ENCODE measurements around the gene RBFA.

Gene RBFA

GRCh38 chr18:80070825-80071224 lies 36.6 kb downstream of the RBFA start:
- POLR2A ChIA-PET, result no interaction called here

DNA sequence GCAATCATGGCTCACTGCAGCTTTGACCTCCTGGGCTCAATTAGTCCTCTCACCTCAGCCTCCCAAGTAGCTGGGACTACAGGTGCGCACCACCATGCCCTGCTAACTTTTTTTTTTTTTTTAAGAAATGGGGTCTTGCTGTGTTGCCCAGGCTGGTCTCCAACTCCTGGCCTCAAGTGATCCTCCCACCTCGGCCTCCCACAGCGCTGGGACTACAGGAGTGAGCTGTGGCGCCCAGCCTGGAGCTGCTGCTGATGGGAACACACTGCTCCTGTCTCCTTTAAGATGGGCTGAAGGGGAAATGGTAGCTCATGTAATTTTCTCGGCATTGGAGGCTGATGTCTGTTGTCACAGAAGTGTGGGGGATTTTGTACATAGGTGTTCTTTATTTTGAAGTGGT lies 39.9 kb downstream of the RBFA start:
- TF ChIP-seq CTCF (IDR thresholded peaks at IDR 0.05; ENCODE audit: insufficient read depth, low read length, missing control alignments), result no peak
- CTCF ChIA-PET, result no interaction called here
- POLR2A ChIA-PET, result no interaction called here
- H3K4me3 ChIP-seq (ENCODE audit: low read depth, low read length), result no peak overlapping the region
- no peak for DNase-seq (ENCODE audit: low read depth, low spot score)

More at GRCh38 chr18:80070825-80071224, 36.6 kb downstream of the RBFA start:
- no peak overlapping the region for H3K4me3 ChIP-seq (ENCODE audit: low read depth, low read length)
- DNase-seq (ENCODE audit: low read depth, low spot score), result no peak
- no peak for TF ChIP-seq CTCF (IDR thresholded peaks at IDR 0.05; ENCODE audit: insufficient read depth, low read length, missing control alignments)
- CTCF ChIA-PET, result no interaction called here

DNA sequence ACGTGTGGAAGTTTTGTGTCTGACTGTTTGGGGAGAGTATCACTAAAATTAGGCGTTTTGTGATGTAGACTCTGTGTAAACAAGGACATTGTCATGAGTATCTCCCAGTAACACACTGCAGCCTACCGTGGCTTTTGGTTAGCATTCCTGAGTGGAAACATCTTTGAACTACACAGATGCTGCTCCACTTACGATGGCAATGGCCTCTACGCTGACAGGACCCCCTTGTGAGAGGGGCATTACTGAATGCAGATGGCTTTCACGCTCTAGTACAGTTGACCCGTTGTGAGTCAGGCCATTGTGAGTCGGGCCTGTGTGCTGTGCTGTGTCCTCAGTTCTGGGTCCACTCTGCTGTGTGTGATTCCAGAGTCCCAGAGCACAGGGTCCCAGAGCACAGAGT lies 40.5 kb downstream of the RBFA start:
- ChIA-PET POLR2A (no interaction called here), CTCF (no interaction called here)
- no peak overlapping the region for H3K4me3 ChIP-seq (ENCODE audit: low read depth, low read length)
- TF ChIP-seq CTCF (IDR thresholded peaks at IDR 0.05; ENCODE audit: insufficient read depth, low read length, missing control alignments), result no peak
- DNase-seq (ENCODE audit: low read depth, low spot score), result no peak

GRCh38 chr18:80075940-80076339 lies 41.7 kb downstream of the RBFA start:
- no peak for DNase-seq (ENCODE audit: low read depth, low spot score)
- CTCF ChIA-PET, result no interaction called here
- POLR2A ChIA-PET, result no interaction called here
- no peak overlapping the region for H3K4me3 ChIP-seq (ENCODE audit: low read depth, low read length)
- no peak for TF ChIP-seq CTCF (IDR thresholded peaks at IDR 0.05; ENCODE audit: insufficient read depth, low read length, missing control alignments)

GRCh38 chr18:80076379-80076778 lies 42.1 kb downstream of the RBFA start:
- TF ChIP-seq CTCF (IDR thresholded peaks at IDR 0.05; ENCODE audit: insufficient read depth, low read length, missing control alignments), result no peak
- no peak overlapping the region for H3K4me3 ChIP-seq (ENCODE audit: low read depth, low read length)
- DNase-seq (ENCODE audit: low read depth, low spot score), result no peak
- POLR2A ChIA-PET, result no interaction called here
- CTCF ChIA-PET, result no interaction called here

- ChIA-PET POLR2A (no interaction called here), CTCF (no interaction called here)
- no peak for TF ChIP-seq CTCF (IDR thresholded peaks at IDR 0.05; ENCODE audit: insufficient read depth, low read length, missing control alignments)
- no peak for DNase-seq (ENCODE audit: low read depth, low spot score)
- H3K4me3 ChIP-seq (ENCODE audit: low read depth, low read length), result no peak overlapping the region
These were observed 43.6 kb downstream of the RBFA start for GRCh38 chr18:80077873-80078272.
